ENCODE results near the gene MRPL49.
"Not testable (repeated sequence)": the region's sequence is repeated elsewhere in the genome, so short reads cannot be mapped to it uniquely, and the experiment has no call there.

MRPL49 gene

DNA sequence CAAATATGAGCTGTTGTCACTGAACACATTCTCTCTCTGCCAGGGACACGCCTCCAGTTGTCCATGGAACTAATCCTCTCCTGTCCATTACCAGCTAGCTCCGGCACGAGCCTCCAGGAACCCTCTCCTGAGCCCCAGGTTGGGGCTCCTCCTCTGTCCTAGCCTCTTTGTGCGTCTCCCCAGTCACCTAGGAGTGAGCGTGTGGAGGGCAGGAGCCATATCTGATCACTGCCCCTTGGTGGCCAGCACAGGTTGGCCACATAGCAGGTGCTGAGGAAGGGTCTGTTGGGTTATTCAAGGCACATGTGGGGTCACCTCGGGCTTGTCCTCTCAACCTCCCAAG is 9.7 kb downstream of the MRPL49 start:
- in situ Hi-C loops (cut with MboI; ENCODE audit: low sequenced_read_pairs), result no loop called here

DNA sequence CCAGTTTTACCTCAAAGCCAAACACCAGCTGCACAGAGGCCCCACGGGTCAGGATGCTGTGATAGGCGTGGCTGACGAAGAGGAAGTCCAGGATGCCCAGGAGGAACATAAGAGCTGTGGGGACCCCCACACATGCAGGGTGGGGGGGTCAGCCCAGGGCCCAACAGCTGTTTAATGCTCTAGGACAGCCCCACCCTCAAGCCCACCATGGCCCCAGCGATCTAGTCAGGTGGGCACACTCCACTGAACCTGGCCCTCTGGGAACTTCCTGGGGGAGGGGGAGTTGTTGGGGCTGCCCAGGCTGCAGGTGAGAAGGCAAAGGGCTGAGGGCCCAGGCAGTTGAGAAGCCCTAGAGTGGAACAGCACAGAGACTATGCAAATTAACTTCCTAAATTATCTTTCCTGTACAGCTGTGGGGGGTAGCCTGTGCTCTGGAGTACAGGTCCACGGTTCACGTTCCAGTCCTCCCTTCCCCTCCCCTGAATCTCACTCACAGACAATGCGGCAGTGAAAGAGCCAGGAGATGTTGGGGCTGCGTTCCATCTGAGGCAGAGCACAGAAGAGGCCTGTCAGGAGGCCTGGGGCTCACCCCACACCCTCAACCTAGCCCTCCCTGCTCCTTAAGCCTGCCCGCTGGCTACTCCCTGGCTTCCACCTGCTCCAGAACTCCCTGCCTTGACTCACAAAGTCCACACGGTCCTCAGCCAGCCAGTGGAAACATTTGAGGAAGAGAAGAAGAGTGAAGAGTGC is 10.3 kb downstream of the MRPL49 start:
- in situ Hi-C loops (cut with MboI; ENCODE audit: low sequenced_read_pairs), result no loop called here

GRCh38 chr11:65132988-65133700 is 11.0 kb downstream of the MRPL49 start:
- in situ Hi-C loops (cut with MboI; ENCODE audit: low sequenced_read_pairs), result no loop called here

GRCh38 chr11:65133724-65134123 is 11.6 kb downstream of the MRPL49 start:
- in situ Hi-C loops (cut with MboI; ENCODE audit: low sequenced_read_pairs), result no loop called here

DNA sequence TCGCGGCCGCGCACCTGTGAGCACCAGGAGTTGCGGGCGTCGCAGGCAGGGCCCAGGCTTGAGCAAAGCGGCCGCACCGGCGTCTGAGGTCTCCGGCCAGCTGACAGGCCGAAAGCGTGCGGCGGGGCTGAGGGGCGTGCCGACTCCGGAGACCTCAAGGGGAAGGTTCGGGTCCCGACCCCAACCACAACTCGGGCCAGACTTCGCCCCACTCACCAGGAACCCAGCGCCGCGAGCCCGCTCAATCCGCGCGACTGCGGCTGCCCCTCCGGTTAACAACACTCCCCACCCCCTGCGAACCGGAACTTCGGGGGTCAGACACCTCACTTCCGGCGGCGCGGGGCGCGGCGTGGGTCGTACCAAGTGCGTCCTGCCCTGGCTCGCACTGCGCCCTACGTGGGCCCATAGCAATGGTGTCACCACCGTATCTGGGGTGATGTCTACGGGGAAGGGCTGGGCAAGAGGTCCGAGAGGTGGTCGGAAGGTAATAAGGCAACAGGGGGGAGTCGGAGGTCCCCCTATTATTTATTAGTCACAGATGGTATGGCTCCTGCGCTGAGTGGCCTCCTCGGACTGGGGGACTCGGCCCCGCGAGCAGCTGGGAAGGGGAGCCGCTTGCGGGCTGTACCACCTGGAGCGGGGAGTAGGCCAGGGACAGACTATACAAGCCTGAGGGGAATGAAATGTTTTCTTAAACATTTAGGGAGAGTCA is 12.3 kb downstream of the MRPL49 start, which contains the start of gene SYVN1:
Gene SYVN1, minus strand, starts transcription at position 280 of the 712 bp plus-strand sequence. CDS start 918 bp downstream, outside the sequence.
- in situ Hi-C loops (cut with MboI; ENCODE audit: low sequenced_read_pairs), result no loop called here

DNA sequence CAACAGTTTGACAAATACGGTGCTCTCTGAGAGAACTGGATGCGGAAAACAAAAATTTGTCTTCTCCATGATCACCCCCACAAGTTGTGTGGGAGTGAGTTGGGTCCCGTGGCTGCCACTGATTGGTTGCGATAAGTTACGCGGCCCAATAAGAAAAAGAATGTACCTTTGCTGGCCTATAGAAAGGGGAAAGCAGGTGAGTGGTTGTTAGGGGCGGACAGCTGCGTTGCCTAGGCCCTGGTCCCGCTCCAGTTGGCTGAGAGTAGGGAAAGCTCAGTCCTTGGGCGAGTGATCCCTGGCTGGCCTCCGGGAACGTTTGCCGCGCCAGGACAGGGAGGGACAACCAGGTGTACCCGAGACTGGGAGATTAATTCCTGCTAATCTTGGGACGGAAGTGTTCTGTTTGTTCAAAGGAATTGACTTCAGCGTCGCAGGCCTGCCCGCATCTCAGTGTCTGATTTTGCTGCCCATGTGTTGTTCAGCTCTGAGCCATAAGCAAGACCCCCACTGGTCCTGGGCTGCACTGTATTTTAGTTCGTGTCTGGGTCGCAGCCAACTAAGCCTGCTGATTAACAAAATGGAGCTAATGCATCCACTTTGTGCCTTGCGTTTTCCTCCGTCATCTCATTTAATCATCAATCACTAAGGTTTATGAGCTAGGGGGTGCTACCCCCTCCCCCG is 13.0 kb downstream of the MRPL49 start:
- in situ Hi-C loops (cut with MboI; ENCODE audit: low sequenced_read_pairs), result no loop called here

DNA sequence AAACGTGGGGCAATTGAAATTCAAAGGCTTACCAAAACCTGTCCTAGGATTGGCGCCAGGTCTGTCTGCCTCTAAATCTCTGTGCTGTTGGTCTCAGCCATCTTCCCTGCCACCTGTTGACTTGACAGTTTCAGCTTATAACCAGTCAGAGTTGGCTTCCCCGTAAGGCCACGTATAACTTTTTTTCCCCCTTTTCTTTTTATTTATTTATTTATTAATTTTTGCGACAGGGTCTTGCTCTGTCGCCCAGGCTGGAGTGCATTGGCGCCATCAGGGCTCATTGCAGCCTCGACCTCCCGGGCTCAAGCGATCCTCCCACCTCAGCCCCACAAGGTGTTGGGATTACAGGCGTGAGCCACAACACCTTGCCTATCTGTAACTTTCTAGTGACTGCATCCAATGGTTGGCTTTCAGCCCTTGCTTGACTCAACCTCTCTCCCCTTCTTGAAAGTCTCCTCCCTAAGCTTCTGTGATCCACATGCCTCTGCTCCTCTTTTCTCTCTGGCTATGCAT is 13.6 kb downstream of the MRPL49 start:
- in situ Hi-C loops (cut with MboI; ENCODE audit: low sequenced_read_pairs), result no loop called here

DNA sequence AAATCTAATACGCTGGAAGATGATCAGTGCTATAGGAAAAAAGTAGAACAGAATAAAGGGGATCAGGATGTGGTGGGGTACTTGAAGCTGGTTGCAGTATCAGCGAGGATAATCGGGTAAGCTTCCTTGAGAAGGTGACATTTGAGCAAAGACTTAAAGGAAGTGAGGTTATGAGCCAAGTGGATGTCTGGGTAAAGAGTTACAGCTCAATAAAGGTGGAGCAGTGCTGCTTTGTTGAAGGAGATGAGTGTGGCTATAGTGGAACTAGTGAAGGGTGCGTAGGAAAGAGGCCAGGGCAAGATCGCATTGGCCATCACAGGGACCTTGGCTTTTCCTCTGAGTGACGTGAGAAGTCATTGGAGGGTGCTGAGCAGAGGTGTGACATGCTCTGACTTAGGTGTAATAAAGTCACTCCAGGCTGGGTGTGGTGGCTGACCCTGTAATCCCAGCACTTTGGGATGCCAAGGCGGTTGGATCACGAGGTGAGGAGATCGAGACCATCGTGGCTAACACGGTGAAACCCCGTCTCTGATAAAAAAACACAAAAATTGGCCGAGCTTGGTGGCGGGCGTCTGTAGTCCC is 14.5 kb downstream of the MRPL49 start:
- in situ Hi-C loops (cut with MboI; ENCODE audit: low sequenced_read_pairs), result no loop called here

- in situ Hi-C loops (cut with MboI; ENCODE audit: low sequenced_read_pairs), result no loop called here
These were observed 19.9 kb downstream of the MRPL49 start for GRCh38 chr11:65141896-65142494.

- in situ Hi-C loops (cut with MboI; ENCODE audit: low sequenced_read_pairs), result no loop called here
These were observed 25.4 kb downstream of the MRPL49 start for GRCh38 chr11:65147352-65148075.

DNA sequence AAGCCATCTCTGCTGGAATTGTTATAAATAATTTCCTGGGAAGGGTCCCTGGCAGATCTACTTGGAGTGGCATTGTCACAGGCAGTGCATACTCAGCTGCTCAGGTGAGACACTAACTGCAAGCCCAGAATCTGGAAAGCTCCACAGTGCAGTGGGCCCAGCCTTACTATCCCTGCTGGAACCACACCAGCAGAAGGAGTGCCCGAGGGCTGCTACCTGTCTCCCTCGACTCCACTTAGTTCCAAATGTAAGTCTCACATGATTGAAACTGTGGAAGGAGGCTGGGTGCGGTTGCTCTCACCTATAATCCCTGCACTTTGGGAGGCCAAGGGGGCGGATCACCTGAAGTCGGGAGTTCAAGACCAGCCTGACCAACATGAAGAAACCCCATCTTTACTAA is 26.5 kb downstream of the MRPL49 start:
- in situ Hi-C loops (cut with MboI; ENCODE audit: low sequenced_read_pairs), result no loop called here

DNA sequence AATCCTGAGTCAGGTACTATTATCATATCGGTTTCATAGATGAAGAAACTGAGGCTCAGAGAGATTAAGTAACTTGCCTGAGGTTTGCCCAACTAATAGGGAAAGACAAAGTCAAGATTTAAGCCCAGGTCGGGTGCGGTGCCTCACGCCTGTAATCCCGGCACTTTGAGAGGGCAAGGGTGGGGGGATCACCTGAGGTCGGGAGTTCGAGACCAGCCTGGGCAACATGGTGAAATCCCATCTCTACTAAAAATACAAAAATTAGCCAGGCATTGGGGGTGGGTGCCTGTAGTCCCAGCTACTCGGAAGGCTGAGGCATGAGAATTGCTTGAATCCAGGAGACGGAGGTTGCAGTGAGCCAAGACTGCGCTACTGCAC is 28.0 kb downstream of the MRPL49 start:
- in situ Hi-C loops (cut with MboI; ENCODE audit: low sequenced_read_pairs), result not testable (repeated sequence)

DNA sequence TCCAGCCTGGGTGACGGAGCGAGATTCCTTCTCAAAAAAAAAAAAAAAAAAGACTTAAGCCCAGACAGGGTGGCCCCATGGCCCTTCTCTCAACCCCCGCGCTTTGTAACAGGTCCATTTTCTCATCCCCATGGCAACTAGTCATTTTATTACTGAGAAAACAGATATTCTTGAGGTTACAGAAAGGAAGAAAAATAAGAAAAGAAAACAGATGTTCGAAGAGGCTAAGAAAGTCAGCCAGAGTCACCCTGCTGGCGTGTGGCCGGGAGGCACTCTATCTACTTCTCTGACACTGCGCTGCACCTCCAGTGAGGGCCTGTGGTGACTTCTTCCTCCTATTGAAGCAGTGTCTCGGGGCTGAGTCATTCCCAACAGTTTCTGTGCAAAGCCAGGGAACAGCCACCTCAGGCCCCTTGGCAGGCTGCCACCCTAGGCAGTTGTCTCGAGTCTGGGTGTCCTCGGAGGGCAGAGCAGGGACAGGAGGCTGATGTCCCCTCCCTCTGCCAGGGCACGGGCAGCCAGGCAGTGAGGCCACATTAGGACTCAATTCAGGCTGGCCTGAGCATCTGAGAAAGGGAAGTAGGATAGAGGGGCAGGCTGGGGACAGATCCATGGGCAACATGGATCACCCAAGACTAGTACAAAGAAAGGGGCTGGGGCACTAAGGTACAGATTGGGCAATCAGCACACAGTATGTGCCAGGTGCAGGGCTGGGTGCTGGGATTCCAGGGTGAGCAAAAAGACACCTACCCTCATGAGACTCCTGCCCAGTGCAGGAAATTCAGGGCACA is 28.6 kb downstream of the MRPL49 start:
- in situ Hi-C loops (cut with MboI; ENCODE audit: low sequenced_read_pairs), result no loop called here

DNA sequence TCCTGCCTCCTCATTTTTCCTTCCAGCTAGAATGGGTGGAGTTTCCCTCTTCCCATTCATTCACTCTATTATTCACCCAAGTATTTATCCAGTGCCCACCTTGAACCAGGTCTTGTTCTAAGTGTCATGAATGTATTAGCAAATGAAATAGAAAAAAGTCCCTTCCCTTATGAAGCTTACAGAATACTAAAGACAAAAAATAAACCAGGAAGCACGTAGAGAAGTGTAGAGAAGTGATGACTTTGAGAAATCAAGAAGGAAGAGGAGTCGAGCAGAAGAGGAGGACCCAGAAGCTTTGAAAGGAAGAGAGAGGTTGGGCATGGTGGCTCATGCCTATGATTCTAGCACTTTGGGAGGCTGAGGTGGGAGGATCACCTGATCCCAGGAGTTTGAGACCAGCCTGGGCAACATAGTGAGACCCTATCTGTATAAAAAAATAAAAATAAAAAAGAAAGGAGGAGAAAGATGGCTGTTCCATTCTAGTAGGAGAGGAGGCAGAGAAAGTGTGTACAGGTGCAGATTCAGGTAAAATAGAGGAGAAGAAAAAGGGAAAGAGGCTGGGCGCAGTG is 29.3 kb downstream of the MRPL49 start:
- in situ Hi-C loops (cut with MboI; ENCODE audit: low sequenced_read_pairs), result no loop called here

DNA sequence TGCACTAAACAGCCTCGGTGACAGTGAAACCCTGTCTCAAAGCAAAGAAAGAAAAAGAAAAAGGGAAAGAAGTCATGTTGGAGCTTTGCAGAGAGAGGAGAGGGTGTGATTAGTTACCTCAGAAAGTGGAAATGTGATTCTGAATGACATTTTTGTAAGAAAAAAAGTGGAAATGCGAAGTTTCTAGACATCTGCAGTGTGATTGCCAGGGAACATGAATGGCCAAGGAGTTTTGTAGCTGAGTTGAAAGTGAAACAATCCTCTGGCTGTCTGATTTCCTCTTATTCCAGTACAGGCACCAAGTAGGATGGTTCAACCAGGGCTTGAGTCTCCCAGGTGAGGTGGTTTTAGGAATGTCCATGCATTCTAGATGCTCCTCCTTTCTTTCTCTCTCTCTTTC is 30.0 kb downstream of the MRPL49 start:
- in situ Hi-C loops (cut with MboI; ENCODE audit: low sequenced_read_pairs), result no loop called here

- in situ Hi-C loops (cut with MboI; ENCODE audit: low sequenced_read_pairs), result no loop called here
These were observed 34.1 kb downstream of the MRPL49 start for GRCh38 chr11:65156256-65156655.

GRCh38 chr11:65156926-65157325 is 34.8 kb downstream of the MRPL49 start:
- in situ Hi-C loops (cut with MboI; ENCODE audit: low sequenced_read_pairs), result no loop called here

- in situ Hi-C loops (cut with MboI; ENCODE audit: low sequenced_read_pairs), result no loop called here
These were observed 35.2 kb downstream of the MRPL49 start for GRCh38 chr11:65157336-65157735.

DNA sequence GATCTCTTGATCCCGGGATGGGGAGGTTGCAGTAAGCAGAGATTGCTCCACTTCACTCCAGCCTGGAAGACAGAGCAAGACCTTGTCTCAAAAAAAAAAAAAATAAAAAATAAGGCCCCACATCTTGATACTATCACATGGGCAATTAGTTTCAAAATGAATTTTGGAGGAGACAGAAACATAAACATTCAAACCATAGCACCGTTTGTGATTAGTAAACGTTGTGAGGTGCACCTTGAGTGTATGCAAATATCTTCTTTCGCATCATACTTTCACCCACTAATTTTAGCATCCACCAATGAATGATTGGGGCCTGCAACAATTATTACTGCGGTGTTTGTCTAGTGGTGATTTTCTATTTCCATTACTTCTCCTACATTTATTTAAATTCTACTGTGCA is 36.9 kb downstream of the MRPL49 start:
- in situ Hi-C loops (cut with MboI; ENCODE audit: low sequenced_read_pairs), result no loop called here

Measured in HL-60/S4 (cell line).